B cell (primary cell): ENCODE data around the gene GALR3.

Experiments
- CTCF ChIP-seq: fragments of 200-600 bp; IDR thresholded peaks from one replicate; pipeline ENCODE4 v1.8.0; 2022; ENCODE audit warnings: antibody characterized with exemption, mild to moderate bottlenecking
- EZH2 ChIP-seq: IDR thresholded peaks from 2 replicates; pipeline ENCODE4 v1.6.1; 2012; ENCODE audit warnings: borderline replicate concordance, low read depth, mild to moderate bottlenecking, moderate library complexity, low read length; ENCODE audit not compliant: insufficient read depth, poor library complexity, severe bottlenecking

GRCh38 chr22:37804881-37805809 is 18.0 kb upstream of the GALR3 start:
- TF ChIP-seq CTCF, result no peak
- TF ChIP-seq EZH2, result peak; percentile 99
